Transverse colon (tissue), 4 donors: ENCODE results near the gene FAM114A1.

Experiments
- POLR2A ChIP-seq: fragments of 450-650 bp; IDR thresholded peaks from one replicate; pipeline ENCODE4 v1.6.1; 2016; ENCODE audit warnings: antibody characterized with exemption, mild to moderate bottlenecking, moderate library complexity
- POLR2AphosphoS5 ChIP-seq, 3 donors: sonication (generic); formaldehyde crosslinking; IDR thresholded peaks; one replicate each; pipeline ENCODE4 v1.6.1; 2016; ENCODE audit warnings: antibody characterized with exemption in 3 of 3
- TF ChIP-seq, protein P1 (sequence below), 5 experiments: fragments of 200-600 bp in 3 of 5; fragments of 450-650 bp in 2 of 5; sonication (generic) in 3 of 5; IDR thresholded peaks; 1 replicate in 2 of 5; 2 replicates in 3 of 5; pipeline ENCODE4 v1.5.1; 2016 to 2017; ENCODE audit warnings: antibody characterized with exemption in 5 of 5, inconsistent platforms in 3 of 5, mild to moderate bottlenecking in 2 of 5, moderate library complexity in 1 of 5

GRCh38 chr4:38905652-38906385 is 38.2 kb downstream of the FAM114A1 start:
- TF ChIP-seq POLR2A (no peak), POLR2AphosphoS5 (IDR thresholded peaks at IDR 0.05) (no peak)
- TF ChIP-seq, protein P1, sequence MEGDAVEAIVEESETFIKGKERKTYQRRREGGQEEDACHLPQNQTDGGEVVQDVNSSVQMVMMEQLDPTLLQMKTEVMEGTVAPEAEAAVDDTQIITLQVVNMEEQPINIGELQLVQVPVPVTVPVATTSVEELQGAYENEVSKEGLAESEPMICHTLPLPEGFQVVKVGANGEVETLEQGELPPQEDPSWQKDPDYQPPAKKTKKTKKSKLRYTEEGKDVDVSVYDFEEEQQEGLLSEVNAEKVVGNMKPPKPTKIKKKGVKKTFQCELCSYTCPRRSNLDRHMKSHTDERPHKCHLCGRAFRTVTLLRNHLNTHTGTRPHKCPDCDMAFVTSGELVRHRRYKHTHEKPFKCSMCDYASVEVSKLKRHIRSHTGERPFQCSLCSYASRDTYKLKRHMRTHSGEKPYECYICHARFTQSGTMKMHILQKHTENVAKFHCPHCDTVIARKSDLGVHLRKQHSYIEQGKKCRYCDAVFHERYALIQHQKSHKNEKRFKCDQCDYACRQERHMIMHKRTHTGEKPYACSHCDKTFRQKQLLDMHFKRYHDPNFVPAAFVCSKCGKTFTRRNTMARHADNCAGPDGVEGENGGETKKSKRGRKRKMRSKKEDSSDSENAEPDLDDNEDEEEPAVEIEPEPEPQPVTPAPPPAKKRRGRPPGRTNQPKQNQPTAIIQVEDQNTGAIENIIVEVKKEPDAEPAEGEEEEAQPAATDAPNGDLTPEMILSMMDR (IDR thresholded peaks at IDR 0.05): no peak
